Measurements from ENCODE around the gene CPNE5. TPM values are rescaled to one million over a fixed set of nuclear protein-coding genes. Genes with fewer than 3 reads are reported as not detected.

Gene CPNE5
- total RNA-seq, 1 donor from 2014 or later, result 1.2 TPM

GRCh38 chr6:36837022-36837339 is 2.3 kb downstream of the CPNE5 start:
- Mint-ChIP-seq H3K27me3 (ENCODE audit: low read depth) (peaks cover 58% of the 10 kb centered on the region), H3K27ac (no peak overlapping the region), H3K9me3 (no peaks in the 10 kb centered on the region), H3K4me1 (peaks cover 23% of the 10 kb centered on the region), H3K36me3 (no peaks in the 10 kb centered on the region), H3K4me3 (no peak overlapping the region)
- no peak for TF ChIP-seq CTCF (IDR thresholded peaks at IDR 0.05; ENCODE audit: unreplicated experiment)
- no peak for DNase-seq (ENCODE audit: low spot score in 2 of 2, unreplicated experiment in 2 of 2)

DNA sequence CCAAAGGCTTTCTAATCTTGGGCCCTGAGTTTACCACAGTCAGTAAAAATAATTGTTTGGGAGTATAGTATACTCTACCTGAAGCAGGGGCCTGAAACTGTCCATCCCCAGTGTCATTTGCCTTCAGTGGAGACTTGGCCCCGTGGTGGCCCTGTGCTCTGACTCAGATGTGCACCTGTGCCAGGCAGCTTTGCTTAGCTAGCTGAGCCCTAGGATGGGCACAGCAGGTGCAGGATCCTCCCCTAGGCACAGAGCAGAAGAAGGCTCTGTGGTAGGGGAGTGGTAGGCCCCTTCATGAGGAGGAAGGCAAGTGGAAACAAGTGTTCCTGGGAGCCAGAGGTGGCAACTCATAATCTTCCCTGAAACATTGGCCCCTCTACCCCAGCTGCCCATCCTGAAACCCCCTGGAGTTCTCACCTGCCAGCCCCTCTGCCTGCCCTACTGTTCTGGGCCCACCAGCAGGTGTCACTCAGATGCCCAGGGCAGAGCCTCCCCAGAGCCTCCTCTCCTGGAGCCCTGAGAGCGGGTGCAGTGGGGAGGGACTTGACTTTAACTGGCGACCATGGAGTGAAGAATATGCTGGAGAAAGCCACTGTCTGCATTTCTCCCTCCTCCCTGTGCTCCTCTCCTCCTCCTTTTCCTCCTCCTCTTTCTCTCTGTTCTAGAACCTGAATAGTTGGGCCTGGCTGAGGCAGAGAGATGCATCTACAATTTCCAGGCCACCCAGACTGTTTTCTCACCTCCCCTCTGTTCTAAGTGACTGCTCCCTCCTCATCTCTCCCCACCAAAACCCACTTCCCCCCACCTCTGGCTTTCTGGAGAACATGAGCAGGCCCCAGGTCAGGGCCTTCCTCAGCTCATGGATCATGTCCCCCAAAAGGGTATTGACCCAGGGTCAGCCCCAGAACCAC is 2.9 kb downstream of the CPNE5 start:
- Mint-ChIP-seq H3K27ac (no peak overlapping the region), H3K36me3 (no peaks in the 10 kb centered on the region), H3K27me3 (ENCODE audit: low read depth) (peaks cover 58% of the 10 kb centered on the region), H3K4me3 (no peak overlapping the region), H3K4me1 (peaks cover 23% of the 10 kb centered on the region), H3K9me3 (no peaks in the 10 kb centered on the region)
- TF ChIP-seq CTCF (IDR thresholded peaks at IDR 0.05; ENCODE audit: unreplicated experiment), result no peak
- no peak for DNase-seq (ENCODE audit: low spot score in 2 of 2, unreplicated experiment in 2 of 2)

DNA sequence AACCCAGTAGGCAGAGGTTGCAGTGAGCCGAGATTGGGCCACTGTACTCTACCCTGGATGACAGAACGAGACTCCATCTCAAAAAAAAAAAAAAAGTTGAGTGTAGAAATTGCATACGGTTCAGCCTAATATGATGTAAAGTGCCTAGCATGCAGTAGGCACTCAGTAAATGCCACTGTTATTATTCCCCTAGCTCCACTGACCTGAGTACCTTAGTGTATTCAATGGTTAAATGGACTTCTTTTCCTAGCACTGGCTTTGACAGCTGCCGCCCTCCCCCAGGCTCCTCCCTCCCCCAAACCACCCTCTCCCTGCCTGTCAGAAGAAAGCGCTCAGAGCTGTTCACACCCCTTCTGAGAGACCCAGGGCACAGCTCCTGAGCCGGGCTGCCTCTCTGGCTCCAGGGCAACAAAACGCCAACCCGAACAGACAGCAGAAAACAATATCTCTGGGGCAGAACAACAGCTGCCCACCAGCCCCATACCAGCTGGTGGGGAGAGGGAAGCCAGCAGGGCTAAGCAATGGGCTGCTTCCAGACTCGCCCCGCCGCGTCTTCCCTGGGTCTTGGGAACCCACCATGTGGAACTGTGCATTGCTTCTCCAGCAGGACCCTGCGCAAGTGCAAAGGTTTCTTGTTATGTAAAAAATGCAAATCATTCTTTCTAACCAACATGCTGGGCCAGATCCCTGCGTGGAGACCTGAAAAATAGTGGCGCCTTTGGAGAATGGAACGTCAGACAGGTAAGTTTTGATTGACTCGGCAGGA is 4.5 kb downstream of the CPNE5 start:
- peaks cover 45% of the 10 kb centered on the region for H3K27me3 Mint-ChIP-seq (ENCODE audit: low read depth)
- DNase-seq (ENCODE audit: low spot score in 2 of 2, unreplicated experiment in 2 of 2), result no peak
- H3K36me3 Mint-ChIP-seq, result no peaks in the 10 kb centered on the region
- peaks cover 12% of the 10 kb centered on the region for H3K4me1 Mint-ChIP-seq
- no peak overlapping the region for H3K4me3 Mint-ChIP-seq
- peak overlapping the region; percentile 14 for H3K27ac Mint-ChIP-seq
- H3K9me3 Mint-ChIP-seq, result no peaks in the 10 kb centered on the region
- no peak for TF ChIP-seq CTCF (IDR thresholded peaks at IDR 0.05; ENCODE audit: unreplicated experiment)

DNA sequence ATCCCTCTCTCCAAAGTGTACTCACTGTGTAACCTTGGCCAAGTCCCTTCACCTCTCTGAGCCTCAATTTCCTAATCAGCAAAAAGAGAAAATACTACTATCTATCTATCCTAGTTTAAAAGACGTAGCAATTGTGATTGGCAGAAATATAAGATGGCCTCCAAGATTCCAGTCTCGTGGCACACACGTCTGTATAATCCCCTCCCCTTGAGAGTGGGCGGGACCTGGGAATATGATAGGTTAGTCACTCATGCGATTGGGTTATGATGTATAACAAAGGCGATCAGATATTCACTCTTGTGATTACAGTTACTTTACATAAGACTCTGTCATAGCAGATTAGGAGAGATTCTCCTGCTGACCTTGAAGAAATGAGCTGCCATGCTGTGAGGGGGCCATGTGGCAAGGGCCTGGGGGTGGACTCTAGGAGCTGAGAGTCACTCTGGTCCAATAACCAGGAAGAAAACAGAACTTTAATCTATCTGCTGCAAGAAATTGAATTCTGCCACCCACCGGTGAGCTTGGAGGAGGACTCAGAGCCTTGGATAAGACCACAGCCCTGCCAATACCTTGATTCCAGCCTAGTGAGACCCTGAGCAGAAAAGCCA is 6.0 kb downstream of the CPNE5 start:
- Mint-ChIP-seq H3K27ac (no peak overlapping the region), H3K4me3 (no peak overlapping the region), H3K27me3 (ENCODE audit: low read depth) (peaks cover 32% of the 10 kb centered on the region), H3K4me1 (peaks cover 10% of the 10 kb centered on the region), H3K36me3 (no peaks in the 10 kb centered on the region), H3K9me3 (no peaks in the 10 kb centered on the region)
- TF ChIP-seq CTCF (IDR thresholded peaks at IDR 0.05; ENCODE audit: unreplicated experiment), result no peak
- no peak for DNase-seq (ENCODE audit: low spot score in 2 of 2, unreplicated experiment in 2 of 2)

DNA sequence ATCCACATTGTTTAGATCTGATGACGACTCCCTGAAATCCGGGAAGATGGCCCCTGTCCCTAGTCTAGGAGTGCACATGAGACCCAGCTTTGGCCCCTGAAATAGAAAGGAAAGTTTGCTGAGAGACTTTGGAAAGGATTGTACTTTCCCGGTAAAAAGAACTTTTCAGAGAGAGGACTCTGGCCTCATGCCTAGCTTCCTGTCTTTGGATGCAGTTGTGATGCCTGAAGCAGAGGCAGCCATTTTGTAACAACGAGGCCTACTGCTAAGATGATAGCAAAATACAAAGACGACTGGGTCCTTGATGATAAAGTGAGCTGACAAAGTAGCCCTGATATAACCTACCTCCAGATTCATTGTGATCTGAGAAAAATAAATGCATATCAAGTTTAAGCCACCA is 6.9 kb downstream of the CPNE5 start:
- Mint-ChIP-seq H3K9me3 (no peaks in the 10 kb centered on the region), H3K36me3 (no peaks in the 10 kb centered on the region), H3K27ac (no peak overlapping the region), H3K4me3 (no peak overlapping the region), H3K27me3 (ENCODE audit: low read depth) (peaks cover 22% of the 10 kb centered on the region), H3K4me1 (peaks cover 15% of the 10 kb centered on the region)
- no peak for DNase-seq (ENCODE audit: low spot score in 2 of 2, unreplicated experiment in 2 of 2)
- TF ChIP-seq CTCF (IDR thresholded peaks at IDR 0.05; ENCODE audit: unreplicated experiment), result no peak
